Inflammatory macrophage (primary cell): Measurements from ENCODE around the gene MRAP.

ENCODE experiments used
- DNase-seq, 2 donors: peaks; one replicate each; pipeline ENCODE4 v3.0.0-alpha.2; 2020 to 2022

MRAP gene

DNA sequence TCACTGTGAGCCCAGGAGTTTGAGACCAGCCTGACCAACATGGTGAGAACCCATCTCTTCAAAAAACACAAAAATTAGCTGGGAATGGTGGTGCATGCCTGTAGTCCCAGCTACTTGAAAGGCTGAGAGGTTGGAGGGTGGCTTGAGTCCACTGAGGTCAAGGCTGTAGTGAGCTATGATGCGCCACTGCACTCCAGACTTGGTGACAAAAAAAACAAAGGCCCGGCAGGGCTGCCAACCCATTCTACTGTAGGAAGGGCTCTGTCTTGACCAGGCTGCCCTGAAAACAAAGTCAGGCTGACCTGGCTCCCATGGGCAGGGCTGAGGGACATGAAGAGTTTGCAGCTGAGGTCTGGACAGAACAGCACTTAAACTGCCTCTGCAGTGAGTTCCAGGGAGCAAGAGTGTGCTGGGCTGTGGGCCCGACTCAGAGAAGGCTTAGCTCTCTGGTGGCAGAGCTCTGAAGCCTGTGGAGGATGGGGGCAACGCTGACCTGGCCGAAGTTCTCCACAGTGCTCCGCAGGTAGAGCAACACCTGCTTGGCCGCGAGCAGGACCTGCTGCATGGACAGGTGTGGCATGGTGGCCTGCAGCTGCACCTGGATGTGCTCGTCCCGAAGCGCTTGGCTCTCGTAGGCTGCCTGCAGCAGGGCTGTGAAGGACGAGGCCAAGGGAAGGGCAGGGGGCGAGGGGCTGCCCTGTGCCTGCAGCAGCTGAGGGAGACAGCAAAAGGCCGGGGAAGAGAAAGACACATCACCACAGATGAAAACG, 51.7 kb downstream of the MRAP start:
- DNase-seq, result no peak

DNA sequence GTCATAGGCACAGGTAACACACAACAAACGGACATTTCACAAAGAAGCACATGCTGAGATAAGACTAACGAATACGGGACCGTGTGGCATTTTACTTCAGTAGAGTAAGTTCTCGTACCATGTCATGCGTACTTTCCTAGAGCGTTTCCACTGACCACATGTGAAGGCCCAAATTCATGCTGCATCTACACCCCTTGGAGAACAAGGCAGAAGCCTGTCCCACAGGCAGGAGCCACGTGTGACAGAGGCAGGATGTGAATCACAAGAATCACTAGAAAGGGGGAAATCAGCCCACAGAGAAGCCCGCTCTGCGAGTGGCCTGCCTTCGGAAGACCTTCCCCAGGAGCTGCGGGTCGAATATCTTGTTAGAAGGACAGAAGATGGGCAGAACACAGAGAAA, 52.3 kb downstream of the MRAP start:
- DNase-seq, result no peak

GRCh38 chr21:32351428-32351827, 52.8 kb downstream of the MRAP start:
- no peak for DNase-seq

- no peak for DNase-seq
These were observed 53.9 kb downstream of the MRAP start for GRCh38 chr21:32352526-32352925.

GRCh38 chr21:32353002-32353711, 54.5 kb downstream of the MRAP start:
- no peak for DNase-seq

DNA sequence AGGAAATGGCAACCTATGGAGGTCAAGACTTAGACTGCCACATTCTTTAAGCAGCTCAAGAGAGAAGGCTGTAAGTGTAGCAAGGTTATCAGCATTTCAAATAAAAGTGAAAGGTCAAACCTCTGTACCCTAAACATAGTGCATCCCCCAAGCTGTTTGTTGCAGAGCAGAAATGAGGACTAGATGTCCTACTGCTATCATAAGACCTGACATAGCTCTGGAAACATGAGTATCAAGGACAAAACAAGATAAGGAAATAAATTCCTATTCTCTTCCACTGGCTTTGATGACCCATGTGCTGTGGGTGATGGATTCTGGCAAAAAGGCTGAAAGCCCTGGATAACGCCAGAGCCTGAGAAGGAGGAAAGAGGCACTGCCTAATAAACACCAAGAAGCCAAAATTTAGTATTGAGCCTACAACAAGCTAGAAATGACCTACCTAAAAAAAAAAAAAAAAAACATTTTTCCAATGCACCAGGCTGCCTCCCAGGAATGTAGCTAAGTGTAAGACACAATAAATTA, 58.3 kb downstream of the MRAP start:
- no peak for DNase-seq

DNA sequence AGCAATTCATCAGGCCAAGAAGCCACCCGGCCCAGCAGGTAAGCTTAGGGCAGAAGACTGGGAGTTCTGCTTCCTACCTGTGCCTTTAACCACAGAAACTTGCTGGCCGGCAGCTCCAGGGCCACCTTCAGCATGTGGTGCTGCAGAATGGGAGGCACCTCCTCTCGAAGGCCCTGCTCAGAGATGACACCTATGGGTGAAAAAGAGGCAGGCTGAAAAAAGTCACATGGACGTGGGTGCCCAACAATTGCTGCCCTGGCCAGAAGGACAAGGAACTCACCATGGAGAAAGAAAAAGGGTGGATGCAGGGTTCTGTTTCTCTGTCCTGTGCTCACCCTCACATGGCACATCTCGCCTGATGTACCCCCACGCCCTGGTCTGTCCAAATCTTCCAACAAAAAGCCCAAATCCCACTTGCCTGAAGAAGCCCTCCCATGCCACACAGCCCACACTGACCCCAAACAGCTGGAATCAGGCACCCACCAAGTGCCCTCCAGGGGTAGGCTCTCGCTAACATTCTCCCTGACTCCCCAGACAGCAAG, 61.1 kb downstream of the MRAP start:
- no peak for DNase-seq

- DNase-seq, result no peak
These were observed 61.8 kb downstream of the MRAP start for GRCh38 chr21:32360401-32360975.
